Adrenal gland (tissue), 12 donors: Measurements from ENCODE around the gene TMEM163. TPM values are rescaled to one million over a fixed set of nuclear protein-coding genes. Genes with fewer than 3 reads are reported as not detected.

Experiments used
- DNase-seq, 7 donors: peaks; one replicate each; pipeline ENCODE4 v3.0.0-alpha.2; 2019 to 2020
- H3K27ac ChIP-seq, 5 donors: fragments of 200-600 bp; sonication (generic) in 4 of 5; 1 replicate in 3 of 5; 2 replicates in 2 of 5; pipeline versions ENCODE4 v1.5.1 to v1.8.0; 2016 to 2020; ENCODE audit warnings: mild to moderate bottlenecking in 1 of 5
- H3K27me3 ChIP-seq: fragments of 200-600 bp; 2 replicates; pipeline ENCODE4 v1.8.0; 2021
- H3K36me3 ChIP-seq, 2 donors: fragments of 200-600 bp; replicated peaks in 1 of 2; 1 replicate in 1 of 2; 2 replicates in 1 of 2; pipeline versions ENCODE4 v1.5.1 to v1.8.0; 2018 to 2022
- H3K4me1 ChIP-seq, 2 donors: fragments of 200-600 bp; replicated peaks in 1 of 2; 1 replicate in 1 of 2; 2 replicates in 1 of 2; pipeline versions ENCODE4 v1.5.1 to v1.8.0; 2018 to 2021
- H3K4me3 ChIP-seq, 4 donors: fragments of 200-600 bp; sonication (generic) in 3 of 4; one replicate each; pipeline ENCODE4 v1.5.1; 2016 to 2018
- H3K9me3 ChIP-seq, 3 donors: fragments of 200-600 bp; sonication (generic) in 1 of 3; replicated peaks in 1 of 3; 1 replicate in 2 of 3; 2 replicates in 1 of 3; pipeline versions ENCODE4 v1.5.1 to v1.8.0; 2016 to 2021
- POLR2A ChIP-seq, 2 donors: fragments of 450-650 bp; IDR thresholded peaks; one replicate each; pipeline ENCODE4 v1.6.1; 2017; ENCODE audit warnings: antibody characterized with exemption in 2 of 2, mild to moderate bottlenecking in 2 of 2, moderate library complexity in 1 of 2
- WGBS, 4 donors: extraction: QIAGEN DNeasy Blood & Tissue Kit in 2 of 4; methylation state at CpG; one replicate each; pipeline versions ENCODE4 v1.1.5 to v1.1.7; 2013 to 2017; 5-methylcytosine and 5-hydroxymethylcytosine counted together
- intact Hi-C, 2 donors: fragments of 100-400 bp; cut with DNase I; formaldehyde crosslinking; loops; one replicate each; pipeline versions ENCODE4 v1.14.1 to v1.15.0; 2022 to 2023
- polyA plus RNA-seq, 3 donors: library from polyadenylated mRNA; stranded (reverse); fragments of 200-250 nt in 2 of 3; fragments of 350-450 nt in 1 of 3; fragmentation: Illumina TruSeq in 1 of 3; extraction: RNeasy Lipid Tissue Mini Kit (QIAGEN cat#74804) in 1 of 3; gene quantifications; one replicate each; pipeline ENCODE4 v1.2.3, GENCODE V29; 2013 to 2014
- total RNA-seq, 9 donors: library from RNA; depleted of rRNA in 4 of 9; stranded (reverse); fragments of >200 nt in 4 of 9; fragments of 120-200 nt in 1 of 9; fragmentation: NEBNext Ultra II Directional in 1 of 9; extraction: Animal tissue kit (Norgen Biotek cat#: 25700) in 1 of 9; gene quantifications; one replicate each; pipeline versions ENCODE4 v1.1.0 to v1.2.4, GENCODE V29; 2013 to 2023
- TF ChIP-seq, protein P1 (sequence below), 6 experiments: fragments of 450-650 bp in 4 of 6; fragments of 200-600 bp in 2 of 6; sonication (generic) in 1 of 6; IDR thresholded peaks; 1 replicate in 5 of 6; 2 replicates in 1 of 6; pipeline versions ENCODE4 v1.5.1 to v1.8.0; 2016 to 2021; ENCODE audit warnings: antibody characterized with exemption in 6 of 6, mild to moderate bottlenecking in 2 of 6, moderate library complexity in 1 of 6
- donor health status: healthy with polysubstance abuse.
- donor health status: Bipolar disorder and iron deficiency.
- donor health status: DM: yes; HTN: yes; CAD: no.
- donor health status: DM: no; HTN: no; CAD: no.
- donor health status: DM: no; HTN: no; CAD: no.
- donor health status: DM: yes; HTN: yes; CAD: no.

TMEM163 gene
- total and polyA plus RNA-seq, 12 donors, result 3.6 to 21.6 (median 9.5) TPM

GRCh38 chr2:134668821-134669220 is 50.0 kb downstream of the TMEM163 start:
- WGBS, 4 donors, result 84 to 94% (median 89%) methylated on average over 6 to 7 of the region's 7 CpGs
- H3K27me3 ChIP-seq, result no peaks in the 10 kb centered on the region
- intact Hi-C loops, result no loop called here
- H3K27ac ChIP-seq, result no peak overlapping the region
- peaks cover 8 to 9% of the 10 kb centered on the region in 2 donors for H3K4me1 ChIP-seq
- TF ChIP-seq, protein P1, sequence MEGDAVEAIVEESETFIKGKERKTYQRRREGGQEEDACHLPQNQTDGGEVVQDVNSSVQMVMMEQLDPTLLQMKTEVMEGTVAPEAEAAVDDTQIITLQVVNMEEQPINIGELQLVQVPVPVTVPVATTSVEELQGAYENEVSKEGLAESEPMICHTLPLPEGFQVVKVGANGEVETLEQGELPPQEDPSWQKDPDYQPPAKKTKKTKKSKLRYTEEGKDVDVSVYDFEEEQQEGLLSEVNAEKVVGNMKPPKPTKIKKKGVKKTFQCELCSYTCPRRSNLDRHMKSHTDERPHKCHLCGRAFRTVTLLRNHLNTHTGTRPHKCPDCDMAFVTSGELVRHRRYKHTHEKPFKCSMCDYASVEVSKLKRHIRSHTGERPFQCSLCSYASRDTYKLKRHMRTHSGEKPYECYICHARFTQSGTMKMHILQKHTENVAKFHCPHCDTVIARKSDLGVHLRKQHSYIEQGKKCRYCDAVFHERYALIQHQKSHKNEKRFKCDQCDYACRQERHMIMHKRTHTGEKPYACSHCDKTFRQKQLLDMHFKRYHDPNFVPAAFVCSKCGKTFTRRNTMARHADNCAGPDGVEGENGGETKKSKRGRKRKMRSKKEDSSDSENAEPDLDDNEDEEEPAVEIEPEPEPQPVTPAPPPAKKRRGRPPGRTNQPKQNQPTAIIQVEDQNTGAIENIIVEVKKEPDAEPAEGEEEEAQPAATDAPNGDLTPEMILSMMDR (IDR thresholded peaks at IDR 0.05), result no peak
- TF ChIP-seq POLR2A (IDR thresholded peaks at IDR 0.05), result no peak
- peak in 1 of 7 donors; percentile 31 for DNase-seq
- H3K9me3 ChIP-seq, result no peaks in the 10 kb centered on the region
- no peak overlapping the region for H3K4me3 ChIP-seq
- no peaks in the 10 kb centered on the region for H3K36me3 ChIP-seq

DNA sequence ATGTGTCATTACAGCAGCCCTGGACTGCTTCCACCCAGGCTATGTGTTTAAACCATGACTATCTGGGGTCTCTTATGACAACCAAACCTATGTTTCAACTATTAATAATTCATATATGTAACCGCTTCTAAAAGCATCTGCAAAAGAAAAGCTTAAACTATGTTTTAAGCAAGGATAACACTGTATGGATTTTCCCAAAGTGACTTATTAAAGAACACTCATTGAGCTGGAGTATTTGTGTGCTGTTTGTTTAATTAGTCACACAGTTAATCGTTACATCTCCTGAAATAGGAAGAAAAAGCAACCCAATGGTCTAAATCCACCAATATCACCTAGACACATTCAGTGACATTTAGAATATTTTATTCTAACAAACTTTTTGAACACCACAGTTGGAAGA is 51.3 kb downstream of the TMEM163 start:
- no peaks in the 10 kb centered on the region for H3K27me3 ChIP-seq
- peaks cover 8 to 9% of the 10 kb centered on the region in 2 donors for H3K4me1 ChIP-seq
- DNase-seq, result no peak
- TF ChIP-seq, protein P1 (IDR thresholded peaks at IDR 0.05), result no peak
- no peak for TF ChIP-seq POLR2A (IDR thresholded peaks at IDR 0.05)
- no peak overlapping the region for H3K4me3 ChIP-seq
- WGBS, 4 donors, result 83 to 94% (median 93%) methylated on average over 2 of the region's 2 CpGs
- no peak overlapping the region for H3K27ac ChIP-seq
- H3K9me3 ChIP-seq, result no peaks in the 10 kb centered on the region
- H3K36me3 ChIP-seq, result no peaks in the 10 kb centered on the region
- intact Hi-C loops, result no loop called here

DNA sequence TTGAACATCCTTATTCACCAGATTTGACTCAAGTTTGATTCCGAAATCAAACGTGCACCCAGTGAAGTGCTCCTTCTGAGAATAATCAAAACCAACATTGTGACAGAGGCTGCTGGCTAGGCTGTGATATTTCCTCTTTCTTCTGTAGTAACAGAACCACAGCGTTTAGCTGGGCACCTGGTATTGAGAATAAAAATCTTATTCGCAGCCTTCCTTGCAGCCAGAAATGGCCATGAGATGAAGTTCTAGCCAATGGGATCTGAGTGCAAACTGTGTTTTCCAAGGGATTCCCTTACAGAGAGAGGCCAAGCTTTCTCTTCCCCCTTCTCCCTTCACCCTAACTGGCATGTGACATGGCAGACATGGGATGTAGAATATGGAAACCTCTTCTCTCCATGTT is 51.7 kb downstream of the TMEM163 start:
- H3K27ac ChIP-seq, result no peak overlapping the region

GRCh38 chr2:134665727-134666506 is 52.9 kb downstream of the TMEM163 start:
- H3K9me3 ChIP-seq, result no peaks in the 10 kb centered on the region
- no peak for DNase-seq
- TF ChIP-seq, protein P1 (IDR thresholded peaks at IDR 0.05), result no peak
- TF ChIP-seq POLR2A (IDR thresholded peaks at IDR 0.05), result no peak
- peaks cover 8% of the 10 kb centered on the region in 2 donors for H3K4me1 ChIP-seq
- H3K27me3 ChIP-seq, result no peaks in the 10 kb centered on the region
- 83 to 88% (median 84%) methylated on average over 7 of the region's 7 CpGs for WGBS, 4 donors
- intact Hi-C loops, result no loop called here
- no peaks in the 10 kb centered on the region for H3K36me3 ChIP-seq
- no peak overlapping the region for H3K4me3 ChIP-seq
- no peak overlapping the region for H3K27ac ChIP-seq

More for the DNA sequence above, 51.7 kb downstream of the TMEM163 start:
- 83 to 87% (median 86%) methylated on average over 4 of the region's 4 CpGs for WGBS, 4 donors
- Histone ChIP-seq H3K27me3 (no peaks in the 10 kb centered on the region), H3K36me3 (no peaks in the 10 kb centered on the region), H3K9me3 (no peaks in the 10 kb centered on the region), H3K4me3 (no peak overlapping the region), H3K4me1 (peaks cover 8 to 9% of the 10 kb centered on the region in 2 donors)
- intact Hi-C loops, result no loop called here
- no peak for DNase-seq
- TF ChIP-seq POLR2A (IDR thresholded peaks at IDR 0.05), result no peak
- TF ChIP-seq, protein P1 (IDR thresholded peaks at IDR 0.05), result no peak
